HEK293 (cell line): ENCODE measurements around the gene IREB2.

Experiments used
- BCL11B ChIP-seq: fragments of 450-650 bp; formaldehyde crosslinking; IDR thresholded peaks from 2 replicates; pipeline ENCODE4 v1.5.1; 2016; ENCODE audit warnings: low read depth, missing biosample characterization, missing genetic modification characterization
- GLIS1 ChIP-seq: fragments of 450-650 bp; formaldehyde crosslinking; IDR thresholded peaks from 2 replicates; pipeline ENCODE4 v1.5.1; 2016; ENCODE audit warnings: missing biosample characterization, missing genetic modification characterization
- HOXD13 ChIP-seq: sonication (generic); formaldehyde crosslinking; IDR thresholded peaks from 2 replicates; pipeline ENCODE4 v1.8.0; 2022; ENCODE audit warnings: missing genetic modification reagents, borderline replicate concordance
- OVOL3 ChIP-seq: fragments of 450-650 bp; formaldehyde crosslinking; IDR thresholded peaks from 2 replicates; pipeline ENCODE4 v1.5.1; 2016; ENCODE audit warnings: missing biosample characterization, missing genetic modification characterization
- PATZ1 ChIP-seq: fragments of 450-650 bp; formaldehyde crosslinking; IDR thresholded peaks from 2 replicates; pipeline ENCODE4 v1.5.1; 2016; ENCODE audit warnings: missing biosample characterization, missing genetic modification characterization
- SP7 ChIP-seq: fragments of 450-650 bp; formaldehyde crosslinking; IDR thresholded peaks from 2 replicates; pipeline ENCODE4 v1.5.1; 2016; ENCODE audit warnings: missing biosample characterization, missing genetic modification characterization
- WT1 ChIP-seq: fragments of 450-650 bp; formaldehyde crosslinking; IDR thresholded peaks from 2 replicates; pipeline ENCODE4 v1.5.1; 2016; ENCODE audit warnings: missing biosample characterization, missing genetic modification characterization
- ZBTB11 ChIP-seq: fragments of 450-650 bp; formaldehyde crosslinking; conservative IDR thresholded peaks from 2 replicates; pipeline ENCODE4 v1.5.1; 2016; ENCODE audit warnings: low read depth, missing biosample characterization, missing genetic modification characterization
- ZBTB7A ChIP-seq: fragments of 450-650 bp; formaldehyde crosslinking; IDR thresholded peaks from 2 replicates; pipeline ENCODE4 v1.5.1; 2016; ENCODE audit warnings: low read depth, missing biosample characterization, missing genetic modification characterization
- ZFHX2 ChIP-seq: fragments of 450-650 bp; formaldehyde crosslinking; conservative IDR thresholded peaks from 2 replicates; pipeline ENCODE4 v1.5.1; 2016; ENCODE audit warnings: missing biosample characterization, missing genetic modification characterization
- ZFP3 ChIP-seq: fragments of 450-650 bp; formaldehyde crosslinking; IDR thresholded peaks from 2 replicates; pipeline ENCODE4 v1.5.1; 2016; ENCODE audit warnings: low read depth, missing biosample characterization, missing genetic modification characterization
- ZNF121 ChIP-seq: fragments of 450-650 bp; formaldehyde crosslinking; IDR thresholded peaks from 2 replicates; pipeline ENCODE4 v1.5.1; 2016; ENCODE audit warnings: missing biosample characterization, missing genetic modification characterization
- ZNF16 ChIP-seq: fragments of 450-650 bp; formaldehyde crosslinking; IDR thresholded peaks from 2 replicates; pipeline ENCODE4 v1.5.1; 2016; ENCODE audit warnings: low read depth, missing biosample characterization, missing genetic modification characterization
- ZNF2 ChIP-seq: fragments of 450-650 bp; formaldehyde crosslinking; IDR thresholded peaks from 2 replicates; pipeline ENCODE4 v1.5.1; 2016; ENCODE audit warnings: missing biosample characterization, missing genetic modification characterization
- ZNF214 ChIP-seq: fragments of 450-650 bp; formaldehyde crosslinking; IDR thresholded peaks from 2 replicates; pipeline ENCODE4 v1.5.1; 2017; ENCODE audit warnings: missing biosample characterization, mild to moderate bottlenecking, missing genetic modification characterization, borderline replicate concordance
- ZNF239 ChIP-seq: fragments of 450-650 bp; formaldehyde crosslinking; IDR thresholded peaks from 2 replicates; pipeline ENCODE4 v1.5.1; 2016; ENCODE audit warnings: missing biosample characterization, missing genetic modification characterization
- ZNF26 ChIP-seq: fragments of 450-650 bp; formaldehyde crosslinking; IDR thresholded peaks from 2 replicates; pipeline ENCODE4 v1.5.1; 2016; ENCODE audit warnings: missing biosample characterization, missing genetic modification characterization
- ZNF341 ChIP-seq: fragments of 450-650 bp; formaldehyde crosslinking; IDR thresholded peaks from 2 replicates; pipeline ENCODE4; 2016; ENCODE audit warnings: low read depth, missing biosample characterization, missing genetic modification characterization
- ZNF362 ChIP-seq: fragments of 450-650 bp; formaldehyde crosslinking; IDR thresholded peaks from 2 replicates; pipeline ENCODE4 v1.5.1; 2016; ENCODE audit warnings: missing biosample characterization, missing genetic modification characterization
- ZNF416 ChIP-seq: fragments of 450-650 bp; formaldehyde crosslinking; IDR thresholded peaks from 2 replicates; pipeline ENCODE4 v1.5.1; 2016; ENCODE audit warnings: missing biosample characterization, missing genetic modification characterization
- ZNF48 ChIP-seq: fragments of 450-650 bp; formaldehyde crosslinking; IDR thresholded peaks from 2 replicates; pipeline ENCODE4 v1.5.1; 2016; ENCODE audit warnings: missing biosample characterization, missing genetic modification characterization
- ZNF513 ChIP-seq: fragments of 450-650 bp; IDR thresholded peaks from 2 replicates; pipeline ENCODE4 v1.5.1; 2018; ENCODE audit warnings: missing biosample characterization, missing genetic modification characterization
- ZNF514 ChIP-seq: fragments of 450-650 bp; formaldehyde crosslinking; IDR thresholded peaks from 2 replicates; pipeline ENCODE4 v1.5.1; 2016; ENCODE audit warnings: missing biosample characterization, missing genetic modification characterization
- ZNF544 ChIP-seq: fragments of 450-650 bp; formaldehyde crosslinking; IDR thresholded peaks from 2 replicates; pipeline ENCODE4 v1.5.0; 2017; ENCODE audit warnings: missing biosample characterization, missing genetic modification characterization
- ZNF571 ChIP-seq: fragments of 450-650 bp; formaldehyde crosslinking; IDR thresholded peaks from 2 replicates; pipeline ENCODE4 v1.5.0; 2017; ENCODE audit warnings: missing biosample characterization, missing genetic modification characterization
- ZNF596 ChIP-seq: fragments of 450-650 bp; IDR thresholded peaks from 2 replicates; pipeline ENCODE4 v1.5.0; 2018; ENCODE audit warnings: missing biosample characterization, mild to moderate bottlenecking, missing genetic modification characterization, moderate library complexity
- ZNF707 ChIP-seq: fragments of 450-650 bp; formaldehyde crosslinking; IDR thresholded peaks from 2 replicates; pipeline ENCODE4 v1.5.1; 2016; ENCODE audit warnings: missing biosample characterization, missing genetic modification characterization
- ZNF785 ChIP-seq: fragments of 450-650 bp; formaldehyde crosslinking; IDR thresholded peaks from 2 replicates; pipeline ENCODE4 v1.5.1; 2016; ENCODE audit warnings: missing biosample characterization, missing genetic modification characterization
- ZNF830 ChIP-seq: fragments of 450-650 bp; IDR thresholded peaks from 2 replicates; pipeline ENCODE4 v1.5.0; 2018; ENCODE audit warnings: missing biosample characterization, missing genetic modification characterization, low read depth, mild to moderate bottlenecking, moderate library complexity
- ZNF837 ChIP-seq: fragments of 450-650 bp; formaldehyde crosslinking; IDR thresholded peaks from 2 replicates; pipeline ENCODE4 v1.5.1; 2016; ENCODE audit warnings: missing biosample characterization, missing genetic modification characterization
- ZNF843 ChIP-seq: fragments of 450-650 bp; formaldehyde crosslinking; IDR thresholded peaks from 2 replicates; pipeline ENCODE4 v1.5.1; 2016; ENCODE audit warnings: missing biosample characterization, missing genetic modification characterization

The IREB2 gene

GRCh38 chr15:78437762-78438618 is at the start of gene IREB2 (continued):
- TF ChIP-seq ZNF26 (no peak), ZNF513 (0 out of 2 replicates have a peak, but pooled peaks have one; percentile 19), ZNF341 (tag by site-specific recombination) (no peak), ZNF362 (tag by site-specific recombination) (no peak), ZNF830 (tag by site-specific recombination) (no peak), ZNF514 (tag by site-specific recombination) (no peak), ZNF48 (tag by site-specific recombination) (no peak), HOXD13 (CRISPR knock-in tag) (0 out of 2 replicates have a peak, but pooled peaks have one; percentile 65), ZFP3 (tag by site-specific recombination) (no peak; the same call in 1 of the 2 replicates), SP7 (tag by site-specific recombination) (peak; percentile 68), ZFHX2 (tag by site-specific recombination) (peak; percentile 98), ZNF239 (tag by site-specific recombination) (no peak), ZNF121 (tag by site-specific recombination) (no peak), ZBTB7A (no peak; the same call in 1 of the 2 replicates), ZNF707 (tag by site-specific recombination) (no peak), ZNF837 (tag by site-specific recombination) (no peak), ZNF571 (no peak), ZNF214 (tag by site-specific recombination) (no peak), ZBTB11 (tag by site-specific recombination) (peak; percentile 57), ZNF544 (tag by site-specific recombination) (no peak), ZNF843 (tag by site-specific recombination) (peak; percentile 31; the same call in 1 of the 2 replicates), ZNF596 (tag by site-specific recombination) (no peak), ZNF2 (tag by site-specific recombination) (peak; percentile 89), GLIS1 (peak; percentile 79), PATZ1 (tag by site-specific recombination) (peak; percentile 95), ZNF16 (tag by site-specific recombination) (no peak), OVOL3 (tag by site-specific recombination) (peak; percentile 93), WT1 (tag by site-specific recombination) (peak; percentile 41), BCL11B (tag by site-specific recombination) (peak; percentile 73; the same call in 1 of the 2 replicates), ZNF416 (tag by site-specific recombination) (no peak), ZNF785 (peak; percentile 81; the same call in 1 of the 2 replicates)
